B cell (primary cell): Measurements from ENCODE around the gene BEND2. TPM values are rescaled to one million over a fixed set of nuclear protein-coding genes. Genes with fewer than 3 reads are reported as not detected.

ENCODE experiments used
- ATAC-seq: fragments of 200-7000 bp; cut with Tn5 transposase; one replicate; pipeline ENCODE4 v1.10.0; 2021; ENCODE audit warnings: low read depth, mild to moderate bottlenecking, moderate number of reproducible peaks, moderate library complexity
- CTCF ChIA-PET: fragments of 350-600 bp; sonication (Branson Sonifier 250); formaldehyde crosslinking; loops from one replicate; lab custom pipeline; 2021; ENCODE audit warnings: antibody characterized with exemption, inconsistent platforms; lab: Charles Lee
- POLR2A ChIA-PET: fragments of 350-600 bp; sonication (Branson Sonifier 250); formaldehyde crosslinking; loops from one replicate; lab custom pipeline; 2021; ENCODE audit warnings: antibody characterized with exemption; lab: Charles Lee
- DNase-seq: peaks from one replicate; pipeline ENCODE4 v3.0.0; 2013
- H2AFZ ChIP-seq: 2 replicates; pipeline ENCODE4 v1.6.1; 2012; ENCODE audit warnings: mild to moderate bottlenecking, low read depth, low read length; ENCODE audit not compliant: insufficient read depth, poor library complexity, severe bottlenecking
- H3K27ac ChIP-seq, 2 donors: 1 replicate in 1 of 2; 2 replicates in 1 of 2; pipeline ENCODE4 v1.5.1; 2012 to 2013; ENCODE audit warnings: low read length in 2 of 2, mild to moderate bottlenecking in 2 of 2, moderate library complexity in 1 of 2
- H3K27me3 ChIP-seq, 4 experiments: fragments of 200-600 bp in 1 of 4; sonication (generic) in 1 of 4; replicated peaks in 1 of 4; 1 replicate in 2 of 4; 2 replicates in 2 of 4; pipeline versions ENCODE4 v1.6.1 to v1.7.0; 2013 to 2016; ENCODE audit warnings: low read length in 3 of 4, mild to moderate bottlenecking in 2 of 4, mixed read lengths in 1 of 4, moderate library complexity in 1 of 4; ENCODE audit not compliant: insufficient read depth in 4 of 4, control insufficient read depth in 3 of 4; ENCODE audit errors: control extremely low read depth in 1 of 4
- H3K36me3 ChIP-seq, 2 experiments: replicated peaks in 1 of 2; 1 replicate in 1 of 2; 2 replicates in 1 of 2; pipeline versions ENCODE4 v1.6.1 to v1.7.1; 2013; ENCODE audit warnings: low read length in 1 of 2; ENCODE audit not compliant: insufficient read depth in 2 of 2, control insufficient read depth in 1 of 2; ENCODE audit errors: control extremely low read depth in 1 of 2, extremely low read depth in 1 of 2
- H3K4me1 ChIP-seq, 2 donors: fragments of 200-600 bp in 1 of 2; sonication (generic) in 1 of 2; 1 replicate in 1 of 2; 2 replicates in 1 of 2; pipeline versions ENCODE4 v1.5.1 to v1.6.1; 2013 to 2017; ENCODE audit warnings: low read length in 2 of 2; ENCODE audit not compliant: control insufficient read depth in 2 of 2, insufficient read depth in 2 of 2
- H3K4me2 ChIP-seq: replicated peaks from 2 replicates; pipeline ENCODE3; 2012; ENCODE audit warnings: mild to moderate bottlenecking, low read depth, low read length; ENCODE audit not compliant: poor library complexity, severe bottlenecking
- H3K4me3 ChIP-seq, 5 experiments: fragments of 200-600 bp in 1 of 5; sonication (generic) in 1 of 5; 1 replicate in 3 of 5; 2 replicates in 2 of 5; pipeline versions ENCODE4 v1.5.1 to v1.7.0; 2011 to 2016; ENCODE audit warnings: low read length in 4 of 5, mild to moderate bottlenecking in 4 of 5, low read depth in 2 of 5, control low read depth in 1 of 5, moderate library complexity in 1 of 5; ENCODE audit not compliant: insufficient read depth in 1 of 5; ENCODE audit errors: control extremely low read depth in 1 of 5, extremely low read depth in 1 of 5
- H3K79me2 ChIP-seq: fragments of 200-600 bp; sonication (generic); one replicate; pipeline ENCODE4 v1.6.0; 2016; ENCODE audit warnings: low read length; ENCODE audit not compliant: control insufficient read depth, insufficient read depth
- H3K9ac ChIP-seq: fragments of 200-600 bp; sonication (generic); 2 replicates; pipeline ENCODE4 v1.6.1; 2017; ENCODE audit warnings: mild to moderate bottlenecking, low read length, moderate library complexity
- H3K9me3 ChIP-seq, 3 donors: one replicate each; pipeline versions ENCODE4 v1.6.1 to v1.7.1; 2013; ENCODE audit warnings: low read length in 2 of 3; ENCODE audit not compliant: control insufficient read depth in 2 of 3, insufficient read depth in 1 of 3; ENCODE audit errors: control extremely low read depth in 1 of 3
- H4K20me1 ChIP-seq: 2 replicates; pipeline ENCODE4 v1.6.0; 2012; ENCODE audit warnings: mild to moderate bottlenecking, low read length; ENCODE audit not compliant: insufficient read depth, control insufficient read depth, poor library complexity, severe bottlenecking
- H3K27ac Mint-ChIP-seq: one replicate; pipeline ENCODE4 v1.8.0; 2021; ENCODE audit warnings: mixed read lengths
- H3K27me3 Mint-ChIP-seq: one replicate; pipeline ENCODE4 v1.8.0; 2021; ENCODE audit warnings: mixed read lengths
- H3K4me1 Mint-ChIP-seq: one replicate; pipeline ENCODE4 v1.8.0; 2021; ENCODE audit warnings: mixed read lengths
- H3K4me3 Mint-ChIP-seq: one replicate; pipeline ENCODE4 v1.8.0; 2021; ENCODE audit warnings: mixed read lengths
- H3K9me3 Mint-ChIP-seq: one replicate; pipeline ENCODE4 v1.8.0; 2022; ENCODE audit warnings: mixed read lengths; ENCODE audit not compliant: insufficient read depth
- CTCF ChIP-seq: fragments of 200-600 bp; IDR thresholded peaks from one replicate; pipeline ENCODE4 v1.8.0; 2022; ENCODE audit warnings: antibody characterized with exemption, mild to moderate bottlenecking
- EZH2 ChIP-seq: IDR thresholded peaks from 2 replicates; pipeline ENCODE4 v1.6.1; 2012; ENCODE audit warnings: borderline replicate concordance, low read depth, mild to moderate bottlenecking, moderate library complexity, low read length; ENCODE audit not compliant: insufficient read depth, poor library complexity, severe bottlenecking
- WGBS: methylation state at CpG from one replicate; pipeline ENCODE4 v1.1.5; 2013; ENCODE audit warnings: missing lambda C conversion rate; ENCODE audit not compliant: insufficient coverage; 5-methylcytosine and 5-hydroxymethylcytosine counted together
- intact Hi-C: fragments of 100-400 bp; cut with micrococcal nuclease; formaldehyde crosslinking; loops from one replicate; pipeline ENCODE4 v1.10.0; 2022
- polyA plus RNA-seq: library from polyadenylated mRNA; depleted of rRNA; stranded (reverse); fragments of >200 nt; gene quantifications from 2 replicates; pipeline ENCODE4 v1.2.3, GENCODE V29; 2012
- total RNA-seq, 2 donors: library from RNA; stranded (reverse); fragments of 120-200 nt in 1 of 2; gene quantifications; 1 replicate in 1 of 2; 2 replicates in 1 of 2; pipeline versions ENCODE4 v1.2.3 to v1.2.4, GENCODE V29; 2013 to 2022

BEND2 gene
- total and polyA plus RNA-seq, 2 donors (not counting 1 experiment from before 2014, with no cell fraction given), result not detected

DNA sequence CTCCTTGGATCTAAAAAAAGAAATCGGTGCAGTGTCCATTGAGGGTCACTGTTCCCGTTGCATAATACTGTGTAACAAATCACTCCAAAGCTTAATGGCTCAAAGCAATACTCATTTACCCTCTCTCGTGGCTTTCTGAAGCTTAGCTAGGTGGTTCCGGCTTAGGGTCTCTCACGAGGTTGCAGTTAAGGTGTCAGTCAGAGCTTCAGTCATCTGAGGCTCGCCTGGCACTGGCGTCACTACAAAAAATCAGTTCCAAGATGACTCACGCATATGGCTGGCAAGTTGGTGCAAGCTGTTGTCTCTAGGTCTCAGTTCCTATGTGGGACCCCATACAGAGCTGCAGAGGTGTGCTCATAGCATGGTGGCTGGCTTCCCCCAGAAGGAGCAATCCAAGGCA lies 91.0 kb downstream of the BEND2 start:
- Histone ChIP-seq H3K27me3 (no peaks in the 10 kb centered on the region), H3K9me3 (no peaks in the 10 kb centered on the region), H2AFZ (no peak overlapping the region), H3K79me2 (no peaks in the 10 kb centered on the region), H3K4me3 (no peak overlapping the region), H3K9ac (no peak overlapping the region), H3K4me2 (no peak overlapping the region), H3K27ac (no peak overlapping the region), H3K36me3 (no peaks in the 10 kb centered on the region), H4K20me1 (no peaks in the 10 kb centered on the region), H3K4me1 (no peaks in the 10 kb centered on the region)
- ATAC-seq, result no peak
- TF ChIP-seq CTCF, result no peak
- no peak for TF ChIP-seq EZH2
- Mint-ChIP-seq H3K4me3 (no peak overlapping the region), H3K9me3 (no peaks in the 10 kb centered on the region), H3K27me3 (no peaks in the 10 kb centered on the region), H3K27ac (no peak overlapping the region), H3K4me1 (no peaks in the 10 kb centered on the region)
- POLR2A ChIA-PET, result no interaction called here
- CTCF ChIA-PET, result no interaction called here
- WGBS, result 73% methylated on average over 5 of the region's 8 CpGs
- DNase-seq, result no peak
- intact Hi-C loops, result no loop called here

DNA sequence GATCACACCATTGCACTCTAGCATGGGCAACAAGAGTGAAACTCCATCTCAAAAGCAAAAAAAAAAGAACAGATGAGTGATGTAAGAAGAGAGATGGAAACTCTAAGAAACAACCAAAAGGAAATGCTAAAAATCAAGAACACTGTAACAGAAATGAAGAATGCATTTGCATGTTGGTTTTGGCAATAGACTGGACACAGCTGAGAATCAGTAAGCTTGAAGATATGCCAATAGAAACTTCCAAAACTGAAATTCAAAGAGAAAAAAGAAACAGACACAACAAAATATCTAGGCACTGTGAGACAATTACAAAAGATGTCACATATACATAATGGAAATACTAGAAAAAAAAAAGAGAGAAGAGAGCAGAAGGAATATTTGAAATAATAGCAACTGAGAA lies 93.7 kb downstream of the BEND2 start:
- Histone ChIP-seq H3K79me2 (no peaks in the 10 kb centered on the region), H3K27me3 (no peaks in the 10 kb centered on the region), H3K9me3 (no peaks in the 10 kb centered on the region), H2AFZ (no peak overlapping the region), H3K9ac (no peak overlapping the region), H3K4me1 (no peaks in the 10 kb centered on the region), H4K20me1 (no peaks in the 10 kb centered on the region), H3K36me3 (no peaks in the 10 kb centered on the region), H3K27ac (no peak overlapping the region), H3K4me3 (no peak overlapping the region), H3K4me2 (no peak overlapping the region)
- TF ChIP-seq CTCF (no peak), EZH2 (no peak)
- intact Hi-C loops, result no loop called here
- Mint-ChIP-seq H3K9me3 (no peaks in the 10 kb centered on the region), H3K27me3 (no peaks in the 10 kb centered on the region), H3K4me3 (no peak overlapping the region), H3K27ac (no peak overlapping the region), H3K4me1 (no peaks in the 10 kb centered on the region)
- ATAC-seq, result no peak
- POLR2A ChIA-PET, result no interaction called here
- no peak for DNase-seq
- CTCF ChIA-PET, result no interaction called here
